ENCODE results near the gene QKI. TPM values are rescaled to one million over a fixed set of nuclear protein-coding genes. Genes with fewer than 3 reads are reported as not detected.

Gene QKI
- total RNA-seq, 1 donor = 212 TPM

DNA sequence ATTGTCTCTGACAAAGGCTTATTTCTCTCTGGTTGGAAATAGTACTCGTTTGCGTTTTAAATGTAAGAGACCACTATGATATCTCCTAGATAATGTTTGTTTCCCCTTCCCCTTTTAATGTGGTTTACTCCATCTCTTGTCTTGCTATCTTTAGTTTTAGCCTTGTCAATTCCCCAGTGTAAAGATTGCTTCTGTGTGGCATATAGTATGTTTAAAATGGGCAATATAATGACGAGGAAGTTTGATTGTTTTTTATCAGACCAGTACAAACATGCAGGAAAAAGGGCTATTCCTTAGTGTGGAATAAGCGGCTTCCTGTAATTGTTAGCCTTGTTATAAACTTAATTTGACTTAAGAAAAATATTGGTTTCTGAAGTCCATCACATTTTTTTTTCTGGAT, 3.1 kb downstream of the QKI start:
- peak; percentile 65 for DNase-seq (ENCODE audit: insufficient read length, low spot score, missing footprints)
- Histone ChIP-seq H3K36me3 (ENCODE audit: insufficient read depth, low read length) (no peaks in the 10 kb centered on the region), H3K27me3 (ENCODE audit: insufficient read depth, low read length) (no peaks in the 10 kb centered on the region), H2AFZ (ENCODE audit: low read length) (no peak overlapping the region), H3K4me2 (ENCODE audit: insufficient read depth, low read length) (peak overlapping the region; percentile 94), H3K27ac (ENCODE audit: low read depth, low read length) (peak overlapping the region; percentile 91), H4K20me1 (ENCODE audit: insufficient read depth, low read length) (peaks cover 25% of the 10 kb centered on the region), H3K4me3 (ENCODE audit: insufficient read depth, low read length) (peak overlapping the region; percentile 98), H3K79me2 (ENCODE audit: insufficient read depth, low read length) (peaks cover 73% of the 10 kb centered on the region), H3K4me1 (ENCODE audit: insufficient read depth, low read length) (peaks cover 31% of the 10 kb centered on the region), H3K9me3 (ENCODE audit: low read depth, low read length) (no peaks in the 10 kb centered on the region)
- TF ChIP-seq, protein P1, sequence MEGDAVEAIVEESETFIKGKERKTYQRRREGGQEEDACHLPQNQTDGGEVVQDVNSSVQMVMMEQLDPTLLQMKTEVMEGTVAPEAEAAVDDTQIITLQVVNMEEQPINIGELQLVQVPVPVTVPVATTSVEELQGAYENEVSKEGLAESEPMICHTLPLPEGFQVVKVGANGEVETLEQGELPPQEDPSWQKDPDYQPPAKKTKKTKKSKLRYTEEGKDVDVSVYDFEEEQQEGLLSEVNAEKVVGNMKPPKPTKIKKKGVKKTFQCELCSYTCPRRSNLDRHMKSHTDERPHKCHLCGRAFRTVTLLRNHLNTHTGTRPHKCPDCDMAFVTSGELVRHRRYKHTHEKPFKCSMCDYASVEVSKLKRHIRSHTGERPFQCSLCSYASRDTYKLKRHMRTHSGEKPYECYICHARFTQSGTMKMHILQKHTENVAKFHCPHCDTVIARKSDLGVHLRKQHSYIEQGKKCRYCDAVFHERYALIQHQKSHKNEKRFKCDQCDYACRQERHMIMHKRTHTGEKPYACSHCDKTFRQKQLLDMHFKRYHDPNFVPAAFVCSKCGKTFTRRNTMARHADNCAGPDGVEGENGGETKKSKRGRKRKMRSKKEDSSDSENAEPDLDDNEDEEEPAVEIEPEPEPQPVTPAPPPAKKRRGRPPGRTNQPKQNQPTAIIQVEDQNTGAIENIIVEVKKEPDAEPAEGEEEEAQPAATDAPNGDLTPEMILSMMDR (IDR thresholded peaks at IDR 0.05; ENCODE audit: extremely low read depth, low read depth, low read length) = no peak

DNA sequence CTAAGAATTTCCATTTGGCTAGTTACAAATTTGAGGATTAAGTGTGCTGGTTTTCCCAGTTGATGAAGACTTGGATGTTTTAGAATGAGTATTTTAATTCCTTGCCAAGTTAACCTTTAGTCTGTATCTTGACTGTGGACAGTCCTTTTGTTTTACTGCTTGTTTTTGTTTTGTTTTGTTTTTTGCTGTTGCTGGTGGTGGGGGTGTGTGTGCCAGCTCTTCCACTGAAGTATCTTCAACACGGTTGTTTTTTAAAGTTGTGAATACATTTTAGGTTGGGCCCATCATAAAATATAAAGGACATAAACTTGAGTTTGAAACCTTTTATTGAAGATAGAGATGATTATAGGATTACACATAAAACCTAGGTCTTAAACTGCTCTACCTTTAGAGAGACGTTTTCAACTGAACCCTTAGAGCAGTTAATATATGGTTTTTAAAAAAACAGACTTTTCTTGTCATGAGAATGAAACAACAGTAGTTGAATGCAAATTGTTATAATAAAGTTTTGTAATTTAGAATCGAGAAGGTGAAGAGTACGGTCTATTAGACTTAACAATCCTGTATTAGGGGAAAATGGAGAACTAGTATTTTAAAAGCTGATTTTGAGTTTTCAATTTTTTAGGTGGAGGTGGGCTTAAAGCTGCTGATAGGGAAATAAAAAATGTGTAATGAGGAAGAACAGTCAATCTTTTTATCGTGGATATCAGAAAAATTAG, 4.0 kb downstream of the QKI start:
- Histone ChIP-seq H3K4me2 (ENCODE audit: insufficient read depth, low read length) (peak overlapping the region; percentile 94), H4K20me1 (ENCODE audit: insufficient read depth, low read length) (peaks cover 34% of the 10 kb centered on the region), H3K36me3 (ENCODE audit: insufficient read depth, low read length) (no peaks in the 10 kb centered on the region), H3K27ac (ENCODE audit: low read depth, low read length) (peak overlapping the region; percentile 91), H2AFZ (ENCODE audit: low read length) (no peak overlapping the region), H3K4me3 (ENCODE audit: insufficient read depth, low read length) (peak overlapping the region; percentile 37), H3K4me1 (ENCODE audit: insufficient read depth, low read length) (peaks cover 34% of the 10 kb centered on the region), H3K27me3 (ENCODE audit: insufficient read depth, low read length) (no peaks in the 10 kb centered on the region), H3K9me3 (ENCODE audit: low read depth, low read length) (no peaks in the 10 kb centered on the region), H3K79me2 (ENCODE audit: insufficient read depth, low read length) (peaks cover 82% of the 10 kb centered on the region)
- no peak for DNase-seq (ENCODE audit: insufficient read length, low spot score, missing footprints)
- TF ChIP-seq, protein P1 (IDR thresholded peaks at IDR 0.05; ENCODE audit: extremely low read depth, low read depth, low read length) = no peak

DNA sequence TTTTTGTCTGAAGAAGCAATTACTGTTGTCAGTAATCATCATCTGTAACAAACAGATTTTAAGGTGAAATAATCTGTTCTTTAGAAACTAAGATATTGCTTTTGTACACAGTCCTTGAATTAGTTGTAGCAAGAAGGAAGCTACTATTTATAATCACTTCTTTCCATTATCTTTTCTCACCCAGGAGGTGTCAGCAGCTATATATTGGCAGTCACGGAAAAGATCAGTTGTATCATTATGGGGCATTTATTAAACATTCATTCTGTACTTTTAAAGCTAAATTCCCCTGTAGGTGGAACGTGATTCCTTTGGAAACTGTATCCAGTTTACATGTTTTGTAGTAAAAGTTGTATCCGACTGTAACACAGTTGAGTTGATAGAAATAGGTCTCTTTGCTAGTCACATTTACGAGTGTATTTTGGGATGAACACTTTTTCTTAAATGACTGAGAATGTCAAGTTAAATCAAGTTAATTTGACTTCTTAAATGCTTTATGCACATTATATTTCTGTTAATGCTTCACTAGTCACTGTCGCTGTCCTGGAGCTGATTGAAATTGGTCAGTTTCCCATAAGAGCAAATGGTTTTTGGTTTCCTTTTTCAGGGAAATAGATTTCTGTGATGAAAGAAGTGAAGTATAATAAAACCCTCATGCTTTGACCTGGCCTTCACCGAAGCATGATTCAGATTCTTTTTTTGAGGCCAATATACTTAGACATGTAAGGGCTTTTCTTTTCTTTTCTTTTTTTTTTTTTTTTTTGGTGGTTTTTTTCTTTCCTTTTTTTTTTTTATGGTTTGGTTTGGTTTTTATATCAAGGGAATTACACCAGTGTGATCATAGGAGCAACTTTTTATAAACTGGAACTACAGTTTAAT, 5.1 kb downstream of the QKI start:
- Histone ChIP-seq H3K4me3 (ENCODE audit: insufficient read depth, low read length) (peak overlapping the region; percentile 42), H3K27ac (ENCODE audit: low read depth, low read length) (peak overlapping the region; percentile 91), H2AFZ (ENCODE audit: low read length) (no peak overlapping the region), H3K9me3 (ENCODE audit: low read depth, low read length) (no peaks in the 10 kb centered on the region), H4K20me1 (ENCODE audit: insufficient read depth, low read length) (peaks cover 43% of the 10 kb centered on the region), H3K27me3 (ENCODE audit: insufficient read depth, low read length) (no peaks in the 10 kb centered on the region), H3K79me2 (ENCODE audit: insufficient read depth, low read length) (peaks cover 93% of the 10 kb centered on the region), H3K36me3 (ENCODE audit: insufficient read depth, low read length) (no peaks in the 10 kb centered on the region), H3K4me2 (ENCODE audit: insufficient read depth, low read length) (peak overlapping the region; percentile 94), H3K4me1 (ENCODE audit: insufficient read depth, low read length) (peaks cover 41% of the 10 kb centered on the region)
- TF ChIP-seq, protein P1 (IDR thresholded peaks at IDR 0.05; ENCODE audit: extremely low read depth, low read depth, low read length) = no peak
- no peak for DNase-seq (ENCODE audit: insufficient read length, low spot score, missing footprints)

DNA sequence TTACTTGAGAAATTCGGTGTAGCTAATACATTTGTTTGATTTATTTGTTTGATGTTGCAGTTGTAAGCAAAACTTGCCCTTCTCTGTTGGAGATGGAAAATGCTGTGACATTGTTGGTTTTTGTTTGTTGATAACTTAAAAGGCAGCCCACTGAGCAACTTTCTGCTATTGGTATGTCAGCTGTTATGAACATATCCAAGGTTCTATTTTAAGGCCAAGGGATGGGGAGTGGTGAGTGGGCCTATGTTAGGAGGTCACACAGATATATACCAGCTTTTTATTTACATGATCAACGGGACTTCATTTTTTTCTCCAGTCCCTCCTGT, 5.7 kb downstream of the QKI start:
- TF ChIP-seq, protein P1 (IDR thresholded peaks at IDR 0.05; ENCODE audit: extremely low read depth, low read depth, low read length) = no peak
- H3K9me3 ChIP-seq (ENCODE audit: low read depth, low read length) = no peaks in the 10 kb centered on the region
- no peak for DNase-seq (ENCODE audit: insufficient read length, low spot score, missing footprints)
- peak overlapping the region; percentile 91 for H3K27ac ChIP-seq (ENCODE audit: low read depth, low read length)
- H2AFZ ChIP-seq (ENCODE audit: low read length) = no peak overlapping the region
- peaks cover 46% of the 10 kb centered on the region for H4K20me1 ChIP-seq (ENCODE audit: insufficient read depth, low read length)
- no peak overlapping the region for H3K4me3 ChIP-seq (ENCODE audit: insufficient read depth, low read length)
- H3K36me3 ChIP-seq (ENCODE audit: insufficient read depth, low read length) = no peaks in the 10 kb centered on the region
- peaks cover 41% of the 10 kb centered on the region for H3K4me1 ChIP-seq (ENCODE audit: insufficient read depth, low read length)
- peaks cover 97% of the 10 kb centered on the region for H3K79me2 ChIP-seq (ENCODE audit: insufficient read depth, low read length)
- no peaks in the 10 kb centered on the region for H3K27me3 ChIP-seq (ENCODE audit: insufficient read depth, low read length)
- peak overlapping the region; percentile 94 for H3K4me2 ChIP-seq (ENCODE audit: insufficient read depth, low read length)
